Esophagus (tissue), 2 donors: ENCODE results near the gene KLRF1. TPM values are rescaled to one million over a fixed set of nuclear protein-coding genes. Genes with fewer than 3 reads are reported as not detected.
A peak's percentile ranks its signal among the peaks of the same experiment; 100 is the strongest.
"Not testable (repeated sequence)": the region's sequence is repeated elsewhere in the genome, so short reads cannot be mapped to it uniquely, and the experiment has no call there.

ENCODE experiments used
- H3K27ac ChIP-seq, 2 donors: one replicate each; pipeline ENCODE4 v1.5.1; 2013; ENCODE audit warnings: low read depth in 2 of 2, mild to moderate bottlenecking in 2 of 2, inconsistent platforms in 1 of 2, low read length in 1 of 2, moderate library complexity in 1 of 2
- H3K27me3 ChIP-seq, 2 donors: one replicate each; pipeline ENCODE4 v1.6.1; 2013; ENCODE audit warnings: low read length in 2 of 2, control low read depth in 1 of 2, mild to moderate bottlenecking in 1 of 2; ENCODE audit not compliant: insufficient read depth in 2 of 2, control insufficient read depth in 1 of 2
- H3K36me3 ChIP-seq, 2 donors: one replicate each; pipeline ENCODE4 v1.6.1; 2013; ENCODE audit warnings: low read length in 1 of 2; ENCODE audit not compliant: control insufficient read depth in 2 of 2, insufficient read depth in 2 of 2
- H3K4me1 ChIP-seq, 2 donors: one replicate each; pipeline ENCODE4 v1.6.1; 2013; ENCODE audit warnings: low read length in 1 of 2; ENCODE audit not compliant: control insufficient read depth in 2 of 2, insufficient read depth in 2 of 2
- H3K4me3 ChIP-seq, 2 donors: one replicate each; pipeline ENCODE4 v1.5.1; 2013; ENCODE audit warnings: low read length in 2 of 2, mild to moderate bottlenecking in 2 of 2, low read depth in 1 of 2, moderate library complexity in 1 of 2
- H3K9me3 ChIP-seq, 2 donors: one replicate each; pipeline ENCODE4 v1.6.1; 2013; ENCODE audit warnings: mild to moderate bottlenecking in 2 of 2, low read depth in 1 of 2, low read length in 1 of 2, moderate library complexity in 1 of 2; ENCODE audit not compliant: control insufficient read depth in 2 of 2, insufficient read depth in 1 of 2
- WGBS, 2 donors: extraction: QIAGEN DNeasy Blood & Tissue Kit; methylation state at CpG; one replicate each; pipeline ENCODE4 v1.1.7; 2013; 5-methylcytosine and 5-hydroxymethylcytosine counted together
- polyA plus RNA-seq, 2 donors: library from polyadenylated mRNA; stranded (reverse); fragments of 200-250 nt; gene quantifications; one replicate each; pipeline ENCODE4 v1.2.3, GENCODE V29; 2013
- donor health status: healthy with polysubstance abuse.
- donor health status: Bipolar disorder and iron deficiency.

The KLRF1 gene
- polyA plus RNA-seq, 2 donors: 0.48 to 1.2 TPM

DNA sequence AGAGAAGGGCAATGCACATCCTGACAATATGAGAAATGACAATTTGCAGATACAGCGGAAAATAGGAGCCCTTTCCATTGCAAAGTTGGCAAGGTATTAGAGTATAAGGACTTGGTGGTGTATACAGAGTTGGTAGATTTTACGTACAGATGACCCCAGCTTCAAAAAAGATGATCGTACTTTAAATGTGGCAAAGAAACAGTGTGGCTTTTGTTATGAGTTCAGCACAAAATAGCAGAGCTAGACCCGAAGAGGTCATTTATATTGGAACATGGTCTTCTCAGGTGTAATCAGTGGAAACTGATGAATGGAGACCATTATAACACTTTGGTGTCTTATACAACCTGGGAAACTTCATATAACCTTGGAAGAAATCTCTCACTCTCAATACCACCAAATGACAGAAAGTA, 39.6 kb downstream of the KLRF1 start:
- H3K36me3 ChIP-seq: peaks cover 0 to 2% of the 10 kb centered on the region in 2 donors
- H3K27ac ChIP-seq: no peak overlapping the region
- H3K9me3 ChIP-seq: peaks cover 0 to 3% of the 10 kb centered on the region in 2 donors
- H3K4me3 ChIP-seq: peak overlapping the region in 1 of 2 donors; percentile 57
- WGBS, 2 donors: 37 to 43% methylated on average over 4 of the region's 4 CpGs
- no peaks in the 10 kb centered on the region for H3K27me3 ChIP-seq
- no peaks in the 10 kb centered on the region for H3K4me1 ChIP-seq

DNA sequence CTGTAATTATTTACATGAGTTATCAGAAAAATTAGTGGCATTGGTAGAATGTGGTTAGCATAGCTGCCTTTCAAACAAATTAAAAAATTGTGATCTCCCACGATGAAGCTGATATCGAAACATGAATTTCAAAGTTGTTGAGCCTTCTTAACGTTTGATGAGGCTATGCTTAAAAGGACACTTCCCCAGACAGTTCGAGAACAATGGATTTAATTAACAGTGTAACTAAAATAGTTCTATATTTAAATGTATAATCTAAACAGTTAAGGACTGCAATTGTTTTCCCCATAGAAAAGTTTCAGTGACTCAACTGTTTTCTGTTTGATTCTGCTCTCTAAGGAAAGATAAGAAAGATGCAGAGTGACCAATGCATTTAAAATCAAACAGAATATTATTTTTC, 40.2 kb downstream of the KLRF1 start:
- Histone ChIP-seq H3K36me3 (peaks cover 0 to 2% of the 10 kb centered on the region in 2 donors), H3K4me3 (peak overlapping the region in 1 of 2 donors; percentile 57), H3K9me3 (peaks cover 0 to 3% of the 10 kb centered on the region in 2 donors), H3K27me3 (no peaks in the 10 kb centered on the region), H3K27ac (no peak overlapping the region), H3K4me1 (no peaks in the 10 kb centered on the region)
- 29 to 37% methylated on average over 4 of the region's 4 CpGs for WGBS, 2 donors

DNA sequence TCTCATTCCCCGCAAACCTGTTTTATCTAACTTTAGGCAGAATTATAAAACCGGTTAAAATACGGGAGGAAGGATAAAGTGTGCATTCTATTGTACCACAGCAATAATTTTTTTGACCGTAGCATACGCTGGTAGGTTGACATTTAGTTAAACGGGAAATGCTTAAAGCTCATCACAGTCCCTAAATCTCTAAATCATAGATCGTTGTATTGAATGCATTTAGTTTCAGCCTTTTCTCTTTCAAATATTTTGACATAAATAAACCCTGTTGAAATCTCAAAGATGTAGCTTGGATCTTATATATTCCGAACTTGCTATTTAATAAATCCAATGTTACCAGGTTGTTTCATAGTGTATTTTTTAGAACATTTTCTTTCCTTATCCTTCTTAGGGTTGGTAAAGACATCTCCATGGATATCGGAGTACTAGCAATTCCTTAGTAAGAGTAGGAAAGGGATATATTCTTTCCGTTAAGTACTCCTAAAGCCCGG, 41.1 kb downstream of the KLRF1 start:
- Histone ChIP-seq H3K27ac (no peak overlapping the region), H3K4me3 (peak overlapping the region in 1 of 2 donors; percentile 45), H3K4me1 (peaks cover 0 to 3% of the 10 kb centered on the region in 2 donors), H3K9me3 (no peaks in the 10 kb centered on the region), H3K27me3 (no peaks in the 10 kb centered on the region), H3K36me3 (no peaks in the 10 kb centered on the region)
- WGBS, 2 donors: 30 to 44% methylated on average over 11 of the region's 11 CpGs

DNA sequence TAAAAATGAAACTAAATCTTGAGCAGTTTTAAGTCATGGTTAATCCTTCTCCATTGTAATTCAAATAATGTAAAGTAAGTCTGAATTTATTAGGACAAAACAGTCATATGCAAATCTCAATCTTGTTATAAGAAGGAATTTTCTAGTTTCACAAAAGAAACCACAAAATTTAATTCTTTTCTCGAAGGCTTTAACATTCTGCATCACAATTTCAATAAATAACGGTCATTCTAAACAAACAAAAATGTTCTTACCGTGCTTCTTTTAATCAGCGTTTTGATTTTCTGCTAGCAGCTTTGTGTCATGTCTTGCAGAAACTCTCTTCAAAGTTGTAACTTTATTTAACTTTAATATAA, 41.6 kb downstream of the KLRF1 start:
- Histone ChIP-seq H3K27ac (no peak overlapping the region), H3K4me3 (peak overlapping the region in 1 of 2 donors; percentile 71), H3K9me3 (no peaks in the 10 kb centered on the region), H3K36me3 (no peaks in the 10 kb centered on the region), H3K4me1 (peaks cover 0 to 3% of the 10 kb centered on the region in 2 donors), H3K27me3 (no peaks in the 10 kb centered on the region)
- 14 to 31% methylated on average over 4 of the region's 4 CpGs for WGBS, 2 donors

DNA sequence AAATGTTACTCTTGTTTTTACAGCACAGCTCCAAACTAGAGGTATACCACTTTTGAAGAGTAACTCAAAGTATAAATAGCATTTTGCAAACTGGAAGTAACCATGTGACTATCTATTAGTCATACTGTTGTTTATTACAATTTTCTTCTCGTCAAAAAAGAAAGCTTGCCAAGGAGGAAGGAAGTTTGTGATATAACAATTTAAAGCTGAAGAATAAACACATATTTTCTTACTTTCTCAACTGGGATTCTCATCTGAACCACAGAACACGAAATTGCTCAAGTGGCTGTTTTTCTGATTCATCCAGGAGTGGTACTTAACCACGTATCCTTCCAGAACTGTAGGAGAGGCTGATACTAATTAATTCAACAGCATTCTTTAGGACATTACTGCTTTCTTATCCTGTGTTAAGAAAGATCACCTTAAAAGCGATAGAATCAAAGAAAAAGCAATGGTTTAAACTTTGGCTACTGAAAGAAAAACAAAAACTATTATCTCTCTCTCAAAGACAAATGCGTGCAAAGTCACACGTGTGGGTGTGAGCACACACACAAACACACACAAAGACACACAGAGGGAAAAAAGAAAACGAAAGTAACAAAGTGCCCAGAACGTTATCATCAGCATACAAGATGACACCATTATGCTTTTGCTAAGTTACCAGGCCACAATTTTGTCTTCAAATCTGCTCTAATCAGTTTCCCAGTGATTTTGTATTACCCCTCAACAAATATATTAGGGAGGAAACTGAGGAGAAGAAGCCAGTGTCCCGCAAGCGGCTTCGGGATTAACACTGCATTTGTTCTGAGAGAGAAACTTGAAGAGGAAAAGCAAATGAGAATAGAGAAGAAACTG, 42.3 kb downstream of the KLRF1 start, which contains the start of gene CLEC2B:
TSS of gene CLEC2B (minus strand) at position 48 of the 855 bp plus-strand sequence.
- no peaks in the 10 kb centered on the region for H3K9me3 ChIP-seq
- no peaks in the 10 kb centered on the region for H3K27me3 ChIP-seq
- no peaks in the 10 kb centered on the region for H3K36me3 ChIP-seq
- H3K4me3 ChIP-seq: peak within 1 kb of the TSS; percentile 11 to 71
- H3K4me1 ChIP-seq: peaks cover 0 to 3% of the 10 kb centered on the region in 2 donors
- 5% methylated on average over 11 of the region's 11 CpGs for WGBS, 2 donors
- peak within 1 kb of the TSS; percentile 79 to 91 for H3K27ac ChIP-seq

DNA sequence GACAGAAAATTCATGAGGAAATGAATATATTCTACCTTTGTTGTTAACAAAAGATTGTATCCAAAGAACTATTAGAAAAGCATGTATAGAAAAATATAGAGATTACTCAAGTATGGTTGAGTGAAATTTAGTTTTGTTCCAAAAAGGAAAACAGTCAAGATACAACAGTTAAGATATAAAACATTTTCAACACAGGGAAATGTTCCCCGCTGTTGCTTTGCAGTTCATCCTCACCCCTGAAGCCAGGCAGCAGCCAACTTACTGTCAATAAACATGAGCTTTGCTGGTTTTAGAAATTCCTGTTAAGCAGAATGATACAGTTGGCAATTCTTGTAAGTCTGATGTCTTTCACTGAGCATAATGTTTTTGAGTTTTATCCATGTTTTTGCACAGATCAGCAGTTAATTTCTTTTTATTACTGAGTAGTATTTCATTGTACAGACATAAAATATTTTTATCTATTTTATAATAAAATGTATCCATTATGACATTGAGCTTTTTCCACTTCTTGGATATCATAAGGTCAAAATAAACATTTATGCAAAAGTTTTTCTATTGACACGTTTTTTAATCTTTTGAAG, 43.1 kb downstream of the KLRF1 start:
- peaks cover 0 to 3% of the 10 kb centered on the region in 2 donors for H3K4me1 ChIP-seq
- 27 to 48% methylated on average over 2 of the region's 2 CpGs for WGBS, 2 donors
- no peaks in the 10 kb centered on the region for H3K9me3 ChIP-seq
- peak overlapping the region; percentile 60 to 90 for H3K27ac ChIP-seq
- H3K4me3 ChIP-seq: peak overlapping the region in 1 of 2 donors; percentile 71
- no peaks in the 10 kb centered on the region for H3K27me3 ChIP-seq
- H3K36me3 ChIP-seq: no peaks in the 10 kb centered on the region

DNA sequence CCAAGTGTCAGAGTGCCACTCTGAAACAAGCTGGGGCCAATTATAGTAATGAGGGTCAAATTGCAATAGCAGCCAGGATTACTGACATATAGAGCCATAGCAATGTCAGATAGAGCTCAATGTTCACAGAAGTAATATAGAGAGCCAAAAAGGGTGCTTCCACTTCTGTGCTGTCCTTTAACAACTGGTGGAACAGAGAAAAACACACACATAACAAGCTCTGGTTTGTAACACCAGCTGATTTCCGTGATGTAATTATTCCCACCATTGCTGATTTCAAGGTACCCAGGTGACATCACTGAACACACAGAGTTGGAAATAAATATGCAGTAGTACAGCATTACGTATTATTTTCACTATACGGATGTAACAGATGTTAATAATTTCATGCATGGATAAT, 44.9 kb downstream of the KLRF1 start:
- H3K27me3 ChIP-seq: no peaks in the 10 kb centered on the region
- 62% methylated on average over 3 of the region's 3 CpGs for WGBS, 2 donors
- no peaks in the 10 kb centered on the region for H3K36me3 ChIP-seq
- no peaks in the 10 kb centered on the region for H3K9me3 ChIP-seq
- peaks cover 0 to 3% of the 10 kb centered on the region in 2 donors for H3K4me1 ChIP-seq
- H3K27ac ChIP-seq: peak overlapping the region; percentile 10 to 83
- H3K4me3 ChIP-seq: no peak overlapping the region

DNA sequence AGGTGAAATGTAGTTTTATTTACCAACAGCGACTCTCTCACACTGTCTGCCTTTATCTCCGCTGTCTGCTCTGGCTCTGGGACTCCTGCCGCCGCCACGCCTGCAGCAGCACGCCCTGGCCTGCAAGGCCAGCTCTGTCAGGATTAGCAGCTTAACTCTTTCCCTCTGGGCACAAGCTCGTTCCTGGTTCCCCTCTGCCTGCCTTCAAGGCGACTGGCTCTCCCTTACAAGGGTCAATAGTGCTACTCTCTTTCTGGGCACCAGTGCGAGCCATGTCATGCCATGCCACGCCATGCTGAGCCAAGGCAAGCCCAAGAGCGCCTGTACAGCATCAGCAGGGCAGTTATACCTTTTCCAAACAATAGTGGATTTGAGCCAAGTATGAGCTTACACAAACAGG, 45.5 kb downstream of the KLRF1 start:
- no peaks in the 10 kb centered on the region for H3K27me3 ChIP-seq
- no peak overlapping the region for H3K4me3 ChIP-seq
- 56 to 60% methylated on average over 11 of the region's 11 CpGs for WGBS, 2 donors
- H3K9me3 ChIP-seq: no peaks in the 10 kb centered on the region
- peak overlapping the region; percentile 76 to 83 for H3K27ac ChIP-seq
- peaks cover 0 to 3% of the 10 kb centered on the region in 2 donors for H3K4me1 ChIP-seq
- no peaks in the 10 kb centered on the region for H3K36me3 ChIP-seq

DNA sequence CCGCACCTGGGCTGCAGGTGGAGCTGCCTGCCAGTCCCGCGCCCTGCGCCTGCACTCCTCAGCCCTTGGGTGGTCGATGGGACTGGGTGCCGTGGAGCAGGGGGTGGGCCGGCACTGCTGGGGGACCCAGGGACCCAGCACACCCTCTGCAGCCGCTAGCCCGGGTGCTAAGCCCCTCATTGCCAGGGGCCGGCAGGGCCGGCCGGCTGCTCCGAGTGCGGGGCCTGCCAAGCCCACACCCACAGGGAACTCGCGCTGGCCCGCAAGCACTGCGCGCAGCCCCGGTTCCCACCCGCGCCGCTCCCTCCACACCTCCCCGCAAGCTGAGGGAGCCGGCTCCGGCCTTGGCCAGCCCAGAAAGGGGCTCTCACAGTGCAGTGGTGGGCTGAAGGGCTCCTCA, 48.8 kb downstream of the KLRF1 start:
- WGBS, 2 donors: 97 to 98% methylated on average over 21 to 26 of the region's 26 CpGs
- not testable (repeated sequence) for H3K4me3 ChIP-seq, H3K4me1 ChIP-seq, H3K27me3 ChIP-seq, H3K36me3 ChIP-seq, H3K9me3 ChIP-seq, H3K27ac ChIP-seq
